GDM1 (cell line): ENCODE results near the gene UAP1L1.
"Not testable (repeated sequence)": the region's sequence is repeated elsewhere in the genome, so short reads cannot be mapped to it uniquely, and the experiment has no call there.

ENCODE experiments used
- DNase-seq: peaks from one replicate; lab custom pipeline; 2025; lab: John Stamatoyannopoulos, UW

UAP1L1 gene

DNA sequence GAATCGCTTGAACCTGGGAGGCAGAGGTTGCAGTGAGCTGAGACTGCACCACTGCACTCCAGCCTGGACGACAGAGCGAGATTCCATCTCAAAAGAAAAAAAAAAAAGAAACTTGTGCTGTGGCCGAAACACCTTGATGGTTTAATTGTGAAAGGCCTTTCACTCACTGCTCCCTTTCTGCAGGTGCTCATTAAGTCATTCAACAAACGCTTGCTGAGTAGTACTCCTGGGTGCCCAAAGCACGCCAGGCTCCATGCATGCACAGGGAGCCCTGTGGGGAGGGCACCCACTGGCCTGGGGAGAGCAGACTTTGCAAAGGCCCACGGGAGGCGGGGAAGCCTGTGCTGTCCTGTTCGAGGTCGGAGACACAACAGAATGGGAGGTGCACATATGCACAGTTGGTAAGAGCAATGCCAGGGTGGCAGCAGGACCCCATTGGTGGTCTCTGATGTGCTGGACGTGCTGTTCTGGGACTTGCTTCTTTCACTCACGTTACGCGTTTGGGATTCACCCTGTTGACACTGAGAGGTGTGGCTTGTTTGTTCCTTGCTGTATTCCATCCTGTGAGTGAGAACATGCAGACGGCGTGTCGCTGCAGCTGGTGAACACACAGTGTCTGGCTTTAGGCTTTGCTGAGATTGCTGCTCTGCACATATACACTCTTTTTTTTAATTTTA, 20.4 kb upstream of the UAP1L1 start:
- no peak for DNase-seq

DNA sequence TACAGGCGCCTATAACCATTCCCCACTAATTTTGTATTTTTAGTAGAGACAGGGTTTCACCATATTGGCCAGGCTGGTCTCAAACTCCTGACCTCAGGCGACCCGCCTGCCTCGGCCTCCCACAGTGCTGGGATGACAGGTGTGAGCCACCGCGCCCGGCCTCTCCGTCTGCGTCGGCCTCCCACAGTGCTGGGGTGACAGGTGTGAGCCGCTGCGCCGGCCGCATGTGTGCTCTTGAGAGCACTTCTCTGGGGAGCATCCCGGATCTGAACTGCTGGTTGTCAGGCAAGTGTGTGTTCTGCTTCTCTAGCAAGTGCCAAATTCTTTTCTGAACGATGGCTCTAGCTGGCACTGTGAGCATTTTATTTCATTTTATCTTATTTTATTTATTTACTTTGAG, 19.8 kb upstream of the UAP1L1 start:
- DNase-seq, result no peak

DNA sequence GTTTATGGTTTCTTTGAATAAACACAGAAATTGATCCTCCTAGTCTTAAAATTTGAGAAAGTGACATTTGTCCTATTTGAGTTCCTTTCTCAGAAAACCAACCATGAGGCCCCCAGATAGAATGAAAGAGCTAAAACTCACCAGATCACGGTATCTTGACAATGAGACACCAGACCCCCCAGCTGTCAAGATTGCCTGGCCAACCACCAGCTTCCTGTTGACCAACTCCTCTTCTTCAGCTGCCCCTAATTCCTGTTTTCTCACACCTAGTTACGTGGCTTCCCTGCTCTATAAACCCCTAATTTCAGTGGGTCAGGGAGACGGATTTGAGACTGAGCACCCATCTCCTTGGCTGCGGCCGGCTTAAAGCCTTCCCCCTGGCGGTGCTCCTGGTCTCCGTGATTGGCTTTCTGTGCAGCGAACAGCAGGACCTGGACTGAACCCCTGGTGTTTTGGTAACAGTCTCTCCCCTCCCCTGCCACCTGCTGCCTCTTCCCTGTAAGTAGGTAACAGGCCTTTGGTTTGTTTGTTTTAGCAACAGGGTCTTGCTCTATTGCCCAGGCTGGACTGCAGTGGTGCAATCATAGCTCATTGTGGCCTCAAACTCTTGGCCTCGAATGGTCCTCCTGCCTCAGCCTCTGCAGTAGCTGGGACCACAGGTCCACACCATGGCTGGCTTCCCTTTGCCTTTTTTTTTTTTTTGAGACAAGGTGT, 18.6 kb upstream of the UAP1L1 start:
- DNase-seq, result no peak

DNA sequence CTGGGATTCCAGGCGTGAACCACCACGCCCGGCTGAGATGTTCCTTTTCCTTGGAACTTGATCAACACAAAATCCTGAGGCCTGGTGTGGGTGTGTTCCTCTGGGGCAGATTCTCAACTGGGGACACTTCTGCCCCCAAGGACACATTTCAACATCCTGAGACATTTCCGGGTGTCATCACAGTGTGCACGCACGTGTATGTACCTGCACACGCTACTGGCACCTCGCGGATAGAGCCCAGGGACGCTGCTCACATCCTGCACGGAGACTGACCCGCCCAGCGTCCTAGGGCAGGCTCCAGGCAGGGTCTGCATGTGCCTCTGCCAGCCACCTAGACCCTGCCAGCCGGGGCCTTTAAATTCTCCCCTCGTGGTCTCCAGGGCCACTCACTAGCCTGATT, 14.9 kb upstream of the UAP1L1 start:
- no peak for DNase-seq

DNA sequence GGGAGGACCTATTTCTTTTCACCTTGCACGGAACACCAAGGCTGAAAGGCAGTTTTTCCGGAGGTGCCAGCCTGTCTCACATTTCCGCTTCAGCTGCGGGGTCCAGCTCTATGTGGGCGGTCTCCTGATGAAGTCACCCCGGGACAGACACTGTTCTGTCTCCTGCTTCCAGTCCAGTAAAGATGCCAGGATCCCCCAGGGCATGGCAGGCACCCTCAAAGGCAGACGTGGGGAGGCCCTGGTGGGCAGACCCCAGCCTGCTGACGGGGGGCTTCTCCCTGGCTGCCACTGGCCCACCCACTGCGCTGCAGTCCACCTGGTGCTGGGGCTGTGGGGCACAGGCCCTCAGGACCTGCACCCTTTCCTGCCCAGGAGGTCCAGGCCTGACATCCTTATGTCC, 14.5 kb upstream of the UAP1L1 start:
- not testable (repeated sequence) for DNase-seq

DNA sequence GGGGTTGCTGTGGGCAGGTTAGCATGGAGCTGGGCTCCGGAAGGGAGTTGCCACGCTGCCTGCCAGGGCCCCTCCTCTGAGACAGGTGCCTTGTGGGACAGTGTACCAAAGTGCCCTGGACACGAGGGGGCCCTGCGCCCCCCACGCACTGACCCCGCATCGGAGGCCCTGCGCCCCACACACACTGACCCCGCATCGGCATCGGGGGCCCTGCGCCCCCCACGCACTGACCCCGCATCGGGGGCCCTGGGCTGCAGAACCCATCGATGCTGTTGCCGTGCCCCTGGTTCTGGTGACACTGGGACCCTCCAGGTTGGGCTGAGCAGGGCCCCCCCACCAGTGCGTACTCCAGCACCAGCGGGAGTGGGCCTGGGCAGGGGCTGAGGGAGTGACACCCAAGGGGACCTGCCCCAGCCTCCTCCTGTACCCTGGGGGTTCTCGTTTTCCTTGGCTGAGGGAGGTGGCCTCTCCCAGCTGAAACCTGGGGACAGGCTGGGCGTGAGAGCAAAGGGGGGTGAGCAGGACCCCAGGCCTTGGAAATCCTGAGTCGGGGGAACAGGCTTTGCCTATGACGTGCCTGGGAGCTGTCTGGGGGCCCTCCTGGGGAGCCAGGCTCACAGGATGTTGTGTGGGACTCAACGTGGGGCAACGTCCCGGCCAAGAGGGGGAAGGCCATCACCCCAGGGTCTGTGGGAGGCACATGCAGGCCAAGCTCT, 13.8 kb upstream of the UAP1L1 start:
- no peak for DNase-seq

DNA sequence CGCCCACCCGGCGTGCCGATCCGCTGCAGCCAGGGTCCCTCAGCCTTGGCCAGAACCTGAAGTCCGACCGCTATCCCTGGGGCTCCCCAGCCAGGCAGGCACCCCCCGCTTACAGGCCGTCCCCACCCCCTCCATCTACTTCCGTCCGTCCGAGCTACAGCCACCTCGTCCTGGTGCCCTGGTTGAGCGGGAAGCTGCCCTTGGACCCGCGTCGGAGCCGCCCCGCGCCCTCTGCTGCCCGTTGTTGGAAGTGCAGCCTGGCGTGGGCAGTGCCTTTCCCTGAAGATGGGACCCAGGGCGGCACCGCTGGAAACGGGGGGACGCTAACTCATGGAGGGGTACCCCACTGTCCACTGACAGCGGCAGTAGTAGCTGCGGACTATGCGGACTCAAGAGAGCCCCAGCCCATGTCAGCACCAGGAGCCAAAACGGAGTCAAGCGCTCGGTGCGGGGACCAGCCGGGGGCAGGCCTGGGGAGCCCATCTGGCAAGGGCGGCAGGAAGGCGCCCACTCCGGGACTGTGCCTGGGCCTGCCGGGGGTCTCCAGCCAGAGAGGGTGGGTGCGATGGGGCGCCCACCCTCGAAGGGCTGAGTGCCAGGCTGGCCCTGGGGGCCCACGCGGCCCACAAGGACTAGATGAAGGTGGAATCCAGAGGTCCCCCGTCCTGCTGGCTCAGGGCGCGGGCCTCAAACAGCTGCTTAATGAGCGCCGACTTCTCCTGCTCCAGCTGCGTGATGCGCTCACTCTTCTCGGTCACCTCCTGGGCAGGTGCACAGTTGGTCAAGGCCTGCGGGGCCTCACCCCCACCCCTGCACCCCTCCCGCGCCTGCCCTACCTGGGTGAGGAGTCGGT, 13.1 kb upstream of the UAP1L1 start:
- DNase-seq, result peak; percentile 48

DNA sequence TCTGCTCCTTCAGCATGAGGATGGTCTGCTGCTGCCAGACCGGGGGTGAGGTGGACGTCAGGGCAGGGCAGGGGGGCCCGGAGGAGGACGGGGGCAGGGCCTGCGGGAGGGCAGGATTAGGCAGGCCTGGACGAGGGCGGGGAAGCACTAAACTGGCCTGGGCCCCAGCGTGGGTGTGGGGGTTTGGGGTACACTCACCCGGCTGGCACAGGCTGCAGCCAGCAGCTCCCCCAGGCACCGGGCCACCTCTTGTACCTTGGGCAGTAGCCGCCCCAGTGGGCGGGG, 12.5 kb upstream of the UAP1L1 start:
- DNase-seq, result no peak

DNA sequence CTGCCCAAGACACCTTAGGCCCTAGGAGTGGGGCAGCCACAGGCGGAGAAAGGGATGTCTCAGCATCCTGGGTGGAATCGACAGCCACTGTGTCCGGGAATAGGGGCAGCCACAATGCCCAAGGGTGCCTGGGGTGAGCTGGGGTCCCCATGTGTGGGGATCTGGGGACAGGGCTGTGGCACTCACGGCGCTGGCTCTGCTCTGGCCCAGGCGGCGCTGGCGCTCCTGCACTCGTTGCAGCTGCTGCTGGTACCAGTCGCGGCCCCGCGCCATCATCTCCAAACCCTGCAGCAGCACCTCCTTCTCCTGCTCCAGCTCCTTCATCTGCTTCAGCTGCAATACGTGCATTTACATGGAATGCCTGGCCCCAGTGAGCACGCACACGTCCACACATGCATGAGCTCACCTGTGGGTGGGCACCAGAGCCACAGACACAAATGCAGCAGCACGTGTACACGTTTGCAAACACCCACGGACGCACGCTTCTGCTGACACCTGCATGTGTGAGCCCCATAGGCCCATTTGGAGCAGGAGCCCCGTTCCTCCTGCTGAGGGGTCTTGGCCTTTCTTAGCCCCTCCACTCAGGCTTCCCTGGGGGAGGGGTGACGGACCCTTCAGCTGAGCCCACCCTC, 11.9 kb upstream of the UAP1L1 start:
- DNase-seq, result no peak

DNA sequence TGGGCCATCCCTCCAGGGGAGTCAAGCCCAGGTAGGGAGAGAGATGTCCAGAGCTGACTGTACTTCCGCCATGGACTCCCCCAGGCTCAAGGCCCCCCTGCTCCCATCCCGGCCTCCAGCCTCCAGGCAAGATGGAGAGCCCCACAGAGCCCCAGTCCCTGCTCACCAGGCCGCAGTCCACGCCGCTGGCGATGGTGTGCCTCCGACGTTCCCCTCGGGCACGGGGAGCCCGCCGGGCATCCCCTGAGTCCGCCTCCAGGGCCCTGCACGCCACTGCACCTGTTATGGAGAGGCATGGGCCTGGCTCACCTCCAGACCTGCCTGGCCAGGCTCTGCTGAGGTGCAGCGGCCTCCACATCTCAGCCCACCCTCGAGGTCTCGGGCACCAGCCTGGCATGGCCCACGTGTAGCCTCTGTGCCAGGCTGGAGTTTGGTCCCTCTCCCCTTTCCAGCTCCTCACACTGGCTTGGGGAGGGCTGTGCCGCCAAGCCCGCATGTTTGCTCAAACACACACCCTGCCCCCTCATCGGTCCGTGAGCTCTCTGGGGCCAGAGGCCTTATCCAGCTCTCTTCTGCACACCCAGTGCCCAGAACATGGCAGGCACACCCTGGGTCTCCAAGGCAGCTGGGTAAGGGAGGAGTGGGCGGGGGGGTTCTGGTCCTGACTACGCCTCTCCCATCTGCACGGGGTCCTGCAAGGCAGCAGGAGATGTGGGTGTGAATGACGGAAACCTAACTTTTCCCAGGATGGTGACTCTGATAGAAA, 11.0 kb upstream of the UAP1L1 start:
- DNase-seq, result no peak

DNA sequence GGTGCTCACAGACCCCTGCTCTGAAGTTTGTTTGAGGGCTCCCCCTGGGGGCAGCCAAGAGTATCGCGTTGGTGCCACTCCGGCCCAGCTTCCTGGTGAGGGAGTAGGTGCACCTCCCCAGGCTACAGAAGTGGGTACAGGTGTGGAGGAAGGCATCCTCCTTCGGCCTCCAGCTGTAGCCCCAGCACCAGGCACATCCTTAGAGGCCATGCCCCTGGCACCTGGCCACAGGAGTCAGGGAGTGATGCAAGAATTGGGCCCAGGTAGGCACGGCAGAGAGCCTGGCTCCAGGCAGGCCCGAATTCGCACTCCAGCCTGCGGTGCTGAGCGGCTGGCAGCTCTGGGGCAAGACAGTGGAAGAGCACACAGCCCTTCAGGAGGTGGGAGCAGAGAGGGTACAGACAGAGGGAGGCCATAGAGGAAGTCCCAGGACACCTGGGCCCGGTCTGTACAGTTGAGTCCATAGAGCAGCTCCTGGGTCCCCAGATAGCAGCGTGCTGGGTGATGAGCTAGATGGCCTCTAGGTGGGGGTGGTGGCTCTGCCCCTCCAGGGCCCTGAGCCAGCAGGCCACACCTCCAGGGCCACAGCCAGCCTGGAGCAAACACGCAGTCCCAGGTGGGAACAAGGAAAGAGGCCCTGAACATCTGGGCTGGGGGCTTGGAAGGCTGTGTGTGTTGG, 9.3 kb upstream of the UAP1L1 start:
- DNase-seq, result peak; percentile 66

DNA sequence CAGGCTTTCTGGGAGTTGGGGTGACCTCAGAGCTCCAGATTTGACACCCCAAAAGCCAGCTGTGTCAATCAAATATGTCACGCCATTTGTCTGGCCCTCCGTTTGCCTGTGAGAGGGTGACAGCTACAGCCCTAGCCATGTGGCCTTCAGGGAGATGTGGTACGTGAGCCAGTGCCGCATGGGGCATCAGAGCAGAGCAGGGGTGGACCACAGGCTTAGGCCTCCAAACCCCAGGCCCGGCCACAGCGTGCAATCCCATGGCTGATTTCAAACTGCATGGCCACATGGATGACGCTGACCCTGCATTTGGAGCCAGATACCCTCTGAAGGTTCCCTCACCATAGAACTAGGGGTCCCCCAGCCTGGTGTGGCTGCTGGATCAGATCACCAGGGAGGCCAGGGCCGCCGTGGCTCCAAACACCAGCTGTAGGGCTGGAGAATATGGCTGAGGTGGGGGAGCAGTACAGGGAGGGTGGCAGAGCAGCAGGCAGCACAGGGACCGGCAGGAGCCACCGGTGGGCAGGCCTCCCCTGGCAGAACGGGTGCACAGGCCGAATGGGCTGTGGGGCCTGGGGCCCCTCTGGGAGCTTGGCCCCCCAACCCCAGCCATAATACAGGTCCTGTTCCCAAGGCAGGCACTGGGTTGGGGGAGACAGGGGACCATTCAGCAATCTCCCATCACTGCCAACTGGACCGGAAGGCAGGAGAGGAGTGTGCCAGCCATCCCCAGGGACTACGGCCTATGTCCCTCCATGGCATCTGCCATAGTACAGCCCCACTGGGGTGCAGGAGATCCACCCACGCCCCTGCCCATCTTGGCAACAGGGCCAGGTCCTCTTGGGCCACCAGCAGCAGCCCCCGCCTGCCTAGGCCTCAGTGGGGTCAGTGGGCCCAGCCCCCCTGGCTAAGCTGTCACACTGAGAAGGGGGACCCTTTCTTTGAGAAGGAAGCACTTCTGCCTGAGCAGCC, 8.5 kb upstream of the UAP1L1 start:
- DNase-seq, result no peak

DNA sequence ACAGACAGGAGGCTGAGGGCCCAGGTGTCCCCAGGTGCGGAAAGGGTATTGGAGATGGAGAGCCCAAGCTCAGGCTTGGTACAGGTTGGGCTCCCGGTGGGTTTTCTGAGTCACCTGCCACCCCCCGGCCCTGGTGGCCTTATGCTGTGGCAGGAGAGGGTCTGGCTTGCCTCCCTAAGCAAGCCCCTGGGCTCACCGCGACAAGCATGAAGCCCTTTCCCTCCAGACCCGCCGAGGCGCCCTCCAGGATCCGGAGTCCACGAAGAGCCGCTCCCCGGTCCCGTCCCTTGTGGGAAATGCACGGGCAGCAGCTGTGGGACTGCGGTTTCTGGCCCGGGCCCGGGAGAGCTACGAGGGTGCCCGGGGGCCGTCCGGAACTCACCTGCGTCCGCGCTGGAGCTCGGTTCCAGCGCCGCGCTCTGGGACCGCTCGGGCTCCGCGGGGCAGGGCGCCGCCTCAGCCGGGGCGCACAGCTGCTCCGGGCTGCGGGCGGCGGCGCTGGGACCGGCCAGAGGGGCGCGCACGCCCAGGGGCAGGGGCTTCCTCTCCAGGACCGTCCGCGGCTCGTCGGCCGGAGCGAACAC, 7.7 kb upstream of the UAP1L1 start:
- DNase-seq, result no peak

DNA sequence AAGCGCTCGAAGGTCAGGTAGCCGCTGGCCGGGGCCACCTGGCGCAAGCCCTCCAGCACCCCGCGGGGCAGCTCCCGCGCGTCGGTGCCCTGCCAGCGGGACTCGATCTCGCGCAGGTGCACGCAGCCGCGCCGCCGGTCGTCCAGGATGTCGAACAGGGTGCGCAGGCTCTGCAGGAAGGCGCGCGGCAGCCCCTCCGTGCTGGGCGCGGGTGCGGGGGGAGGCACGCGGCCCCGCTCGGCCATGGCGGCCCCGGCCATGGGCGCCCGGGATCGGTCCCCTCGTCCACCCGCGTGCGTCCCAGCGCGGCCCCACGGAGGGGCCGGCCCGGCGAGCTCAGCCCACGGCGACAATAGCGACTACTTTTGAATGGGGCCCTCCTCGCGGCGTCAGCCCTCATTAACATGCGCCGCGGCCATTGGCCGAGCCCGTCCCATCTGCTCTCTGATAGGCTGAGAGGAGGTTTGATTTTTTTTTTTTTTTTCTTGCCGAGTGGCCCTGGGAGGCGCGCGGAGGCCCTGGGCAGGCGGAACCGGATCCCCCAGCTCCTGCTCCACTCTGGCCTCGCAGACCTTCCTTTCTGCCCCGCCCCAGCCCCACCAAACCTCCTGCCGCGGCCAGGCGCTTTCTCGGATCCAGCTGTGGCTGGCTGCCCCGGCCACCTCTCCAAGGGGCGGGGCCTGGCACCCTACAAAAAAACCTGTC, 7.0 kb upstream of the UAP1L1 start, which contains the start of gene SAPCD2:
Gene SAPCD2, minus strand, starts transcription at position 357 of the 705 bp plus-strand sequence. Its CDS starts 97 bp downstream, at position 260.
- DNase-seq, result peak; percentile 86

DNA sequence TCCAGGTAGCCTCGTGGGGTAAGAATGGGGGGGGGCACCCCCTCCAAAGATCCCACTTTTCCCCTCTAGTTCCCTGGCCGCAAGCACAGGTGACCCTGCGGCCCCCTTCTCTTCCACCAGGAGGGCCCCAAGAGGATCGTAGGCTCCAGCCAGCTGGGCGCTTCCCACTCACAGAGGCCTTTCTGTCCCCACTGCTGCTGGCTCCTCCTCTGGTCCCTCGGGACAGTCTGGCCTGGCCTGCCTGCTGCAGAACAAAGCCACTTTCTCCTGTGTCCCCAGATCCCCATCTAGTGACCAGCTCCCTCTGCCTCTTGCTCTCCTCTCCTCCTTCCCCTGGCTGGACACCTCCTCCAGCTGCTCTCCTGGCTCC, 6.4 kb upstream of the UAP1L1 start:
- no peak for DNase-seq

DNA sequence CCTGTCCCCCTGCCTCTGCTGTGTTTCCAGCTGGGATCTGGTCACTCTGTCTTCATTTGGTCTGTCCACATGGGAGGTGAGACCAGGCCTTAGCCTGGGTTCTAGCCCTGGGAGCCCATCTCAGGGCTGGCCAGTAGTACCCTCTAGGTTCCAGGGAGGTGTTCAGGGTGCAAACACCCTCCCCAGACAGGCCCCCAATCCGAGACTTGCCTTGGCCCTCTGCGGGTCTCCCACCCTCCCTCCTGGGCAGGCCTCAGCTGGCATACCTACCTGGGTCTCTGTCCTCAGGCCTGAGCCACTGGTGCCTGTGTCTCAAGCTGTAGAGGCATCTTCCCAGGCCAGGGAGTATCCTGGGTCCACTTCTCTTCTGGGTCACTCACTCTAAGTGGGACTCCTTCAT, 6.0 kb upstream of the UAP1L1 start:
- DNase-seq, result no peak

DNA sequence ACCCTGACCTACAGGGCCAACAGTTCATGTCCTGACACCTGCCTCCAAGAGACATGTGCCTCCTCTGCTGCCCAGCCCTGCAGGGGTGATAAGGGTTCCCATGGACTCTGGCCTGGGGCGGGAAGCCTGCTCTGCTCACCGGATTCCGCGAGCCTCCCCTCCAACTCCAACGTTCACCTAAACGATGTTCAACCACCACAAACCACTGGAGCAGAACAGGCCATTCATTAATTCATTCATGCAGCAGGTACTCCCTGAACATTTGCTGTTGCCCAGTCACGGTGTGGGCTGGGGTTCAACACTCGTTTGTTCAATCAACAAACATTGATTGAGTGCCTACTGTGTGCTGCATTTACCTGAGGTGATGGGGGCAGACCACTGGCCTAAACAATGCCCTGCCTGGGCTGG, 3.3 kb upstream of the UAP1L1 start:
- no peak for DNase-seq

DNA sequence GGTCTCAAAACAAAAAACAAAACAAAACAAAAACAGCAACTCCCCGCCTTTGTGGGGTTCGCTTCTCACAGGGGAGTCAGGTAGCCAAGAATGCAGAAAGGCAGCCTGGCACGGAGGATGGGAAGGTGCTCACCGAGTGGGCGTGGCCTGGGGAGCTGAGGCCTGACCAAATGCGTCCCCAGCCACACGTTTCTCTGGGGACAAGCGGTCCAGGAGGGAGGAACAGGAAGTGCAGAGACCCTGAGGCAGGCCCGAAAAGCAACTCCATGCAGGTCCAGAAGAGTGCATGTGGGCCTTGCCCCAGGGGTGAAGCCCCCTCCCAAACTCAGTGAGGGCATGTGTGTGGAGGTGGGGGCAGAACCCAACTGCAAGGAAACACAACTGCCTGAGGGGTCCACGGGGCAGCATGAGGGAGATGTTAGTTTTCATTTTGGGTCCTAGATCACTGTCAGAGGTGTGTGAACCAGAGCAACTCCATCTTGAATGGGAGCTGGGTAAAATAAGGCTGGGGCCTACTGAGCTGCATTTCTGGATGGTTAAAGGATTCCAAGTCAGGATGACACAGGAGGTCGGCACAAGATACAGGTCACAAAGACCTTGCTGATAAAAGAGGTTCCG, 2.6 kb upstream of the UAP1L1 start:
- no peak for DNase-seq
